Sigmoid colon (tissue), 7 donors: ENCODE results near the gene FAM3C. TPM values are rescaled to one million over a fixed set of nuclear protein-coding genes. Genes with fewer than 3 reads are reported as not detected.

ENCODE experiments used
- DNase-seq: peaks from one replicate; pipeline ENCODE4 v3.0.0-alpha.2; 2019
- H3K27ac ChIP-seq, 4 donors: fragments of 200-600 bp; sonication (generic); one replicate each; pipeline ENCODE4 v1.5.1; 2016 to 2019; ENCODE audit warnings: mild to moderate bottlenecking in 1 of 4
- H3K27me3 ChIP-seq, 3 donors: fragments of 200-600 bp; sonication (generic); one replicate each; pipeline ENCODE4 v1.5.1; 2019; ENCODE audit warnings: mild to moderate bottlenecking in 1 of 3
- H3K36me3 ChIP-seq, 4 donors: fragments of 200-600 bp; sonication (generic); one replicate each; pipeline ENCODE4 v1.5.1; 2016 to 2019
- H3K4me1 ChIP-seq, 4 donors: fragments of 200-600 bp; sonication (generic); one replicate each; pipeline ENCODE4 v1.5.1; 2017 to 2019
- H3K4me3 ChIP-seq, 4 donors: fragments of 200-600 bp; sonication (generic); one replicate each; pipeline ENCODE4 v1.5.1; 2017 to 2019; ENCODE audit warnings: mild to moderate bottlenecking in 2 of 4, moderate library complexity in 1 of 4
- H3K9me3 ChIP-seq, 4 donors: fragments of 200-600 bp in 3 of 4; sonication (generic) in 3 of 4; one replicate each; pipeline versions ENCODE4 v1.5.1 to v1.6.1; 2013 to 2019
- CTCF ChIP-seq, 4 experiments: fragments of 450-650 bp in 3 of 4; fragments of 200-600 bp in 1 of 4; IDR thresholded peaks; one replicate each; pipeline ENCODE4 v1.5.1; 2016 to 2019; ENCODE audit warnings: antibody characterized with exemption in 4 of 4, mild to moderate bottlenecking in 3 of 4, moderate library complexity in 2 of 4
- EP300 ChIP-seq, 4 donors: sonication (generic); formaldehyde crosslinking; IDR thresholded peaks; one replicate each; pipeline ENCODE4 v1.6.1; 2017; ENCODE audit warnings: antibody characterized with exemption in 4 of 4
- POLR2A ChIP-seq, 2 donors: fragments of 450-650 bp; IDR thresholded peaks; one replicate each; pipeline ENCODE4 v1.6.1; 2016; ENCODE audit warnings: antibody characterized with exemption in 2 of 2, mild to moderate bottlenecking in 2 of 2, moderate library complexity in 2 of 2
- POLR2AphosphoS5 ChIP-seq, 4 donors: sonication (generic); formaldehyde crosslinking; IDR thresholded peaks; one replicate each; pipeline ENCODE4 v1.6.1; 2017; ENCODE audit warnings: antibody characterized with exemption in 4 of 4
- WGBS, 2 donors: extraction: QIAGEN DNeasy Blood & Tissue Kit; methylation state at CpG; one replicate each; pipeline ENCODE4 v1.1.7; 2013; 5-methylcytosine and 5-hydroxymethylcytosine counted together
- intact Hi-C: fragments of 100-400 bp; cut with DNase I; formaldehyde crosslinking; loops from one replicate; pipeline ENCODE4 v1.15.1; 2023
- polyA plus RNA-seq, 3 donors: library from polyadenylated mRNA; stranded (reverse); fragments of 200-250 nt; gene quantifications; one replicate each; pipeline ENCODE4 v1.2.3, GENCODE V29; 2013
- total RNA-seq, 4 donors: library from RNA; depleted of rRNA; stranded (reverse); fragments of >200 nt; gene quantifications; one replicate each; pipeline ENCODE4 v1.1.0, GENCODE V29; 2016
- donor health status: healthy with polysubstance abuse.
- donor health status: Bipolar disorder and iron deficiency.
- donor health status: healthy.

Gene FAM3C
- total and polyA plus RNA-seq, 7 donors, result 9.0 to 58.9 (median 35.2) TPM

GRCh38 chr7:121388950-121389349 lies 7.2 kb downstream of the FAM3C start:
- no peaks in the 10 kb centered on the region for H3K36me3 ChIP-seq
- peaks cover 0 to 43% (median 21%) of the 10 kb centered on the region in 4 donors for H3K4me1 ChIP-seq
- H3K9me3 ChIP-seq, result no peaks in the 10 kb centered on the region
- H3K27ac ChIP-seq, result no peak overlapping the region
- intact Hi-C loops, result no loop called here
- DNase-seq, result no peak
- H3K27me3 ChIP-seq, result no peaks in the 10 kb centered on the region
- 93 to 97% methylated on average over 1 of the region's 1 CpG for WGBS, 2 donors
- H3K4me3 ChIP-seq, result no peak overlapping the region
- TF ChIP-seq CTCF (IDR thresholded peaks at IDR 0.05), result no peak
- no peak for TF ChIP-seq EP300 (IDR thresholded peaks at IDR 0.05)
- no peak for TF ChIP-seq POLR2A (IDR thresholded peaks at IDR 0.05)
- no peak for TF ChIP-seq POLR2AphosphoS5 (IDR thresholded peaks at IDR 0.05)

GRCh38 chr7:121385800-121386179 lies 10.3 kb downstream of the FAM3C start:
- Histone ChIP-seq H3K27me3 (no peaks in the 10 kb centered on the region), H3K27ac (no peak overlapping the region), H3K9me3 (no peaks in the 10 kb centered on the region), H3K4me3 (no peak overlapping the region), H3K36me3 (no peaks in the 10 kb centered on the region), H3K4me1 (peaks cover 0 to 51% (median 25%) of the 10 kb centered on the region in 4 donors)
- intact Hi-C loops, result no loop called here
- TF ChIP-seq EP300 (IDR thresholded peaks at IDR 0.05) (no peak), CTCF (IDR thresholded peaks at IDR 0.05) (no peak), POLR2A (IDR thresholded peaks at IDR 0.05) (no peak), POLR2AphosphoS5 (IDR thresholded peaks at IDR 0.05) (no peak)
- no peak for DNase-seq
- 0 to 18% methylated on average over 1 of the region's 1 CpG for WGBS, 2 donors

- Histone ChIP-seq H3K4me3 (no peak overlapping the region), H3K4me1 (peaks cover 0 to 47% (median 25%) of the 10 kb centered on the region in 4 donors), H3K9me3 (no peaks in the 10 kb centered on the region), H3K36me3 (no peaks in the 10 kb centered on the region), H3K27me3 (no peaks in the 10 kb centered on the region), H3K27ac (no peak overlapping the region)
- intact Hi-C loops, result no loop called here
- WGBS, 2 donors, result 38 to 66% methylated on average over 4 of the region's 4 CpGs
- TF ChIP-seq POLR2A (IDR thresholded peaks at IDR 0.05) (no peak), POLR2AphosphoS5 (IDR thresholded peaks at IDR 0.05) (no peak), EP300 (IDR thresholded peaks at IDR 0.05) (no peak), CTCF (IDR thresholded peaks at IDR 0.05) (no peak)
- no peak for DNase-seq
Observed at GRCh38 chr7:121385056-121385799, 10.9 kb downstream of the FAM3C start.

- intact Hi-C loops, result no loop called here
- Histone ChIP-seq H3K4me1 (peaks cover 0 to 38% (median 17%) of the 10 kb centered on the region in 4 donors), H3K9me3 (no peaks in the 10 kb centered on the region), H3K27me3 (no peaks in the 10 kb centered on the region), H3K4me3 (no peak overlapping the region), H3K27ac (no peak overlapping the region), H3K36me3 (no peaks in the 10 kb centered on the region)
- WGBS, 2 donors, result 34 to 44% methylated on average over 2 of the region's 2 CpGs
- TF ChIP-seq EP300 (IDR thresholded peaks at IDR 0.05), result no peak
- TF ChIP-seq POLR2A (IDR thresholded peaks at IDR 0.05), result no peak
- TF ChIP-seq POLR2AphosphoS5 (IDR thresholded peaks at IDR 0.05), result no peak
- TF ChIP-seq CTCF (IDR thresholded peaks at IDR 0.05), result no peak
- no peak for DNase-seq
Observed at GRCh38 chr7:121384265-121384664, 11.8 kb downstream of the FAM3C start.
